Central memory CD8-positive, alpha-beta T cell (primary cell): ENCODE results near the gene CNOT3.

Experiments
- ATAC-seq: fragments of 150-1000 bp; cut with Tn5 transposase; replicated peaks from 2 replicates; pipeline ENCODE4 v1.10.0; 2022; ENCODE audit warnings: mild to moderate bottlenecking, moderate FRiP score, moderate number of reproducible peaks; ENCODE audit not compliant: poor library complexity, severe bottlenecking; ENCODE audit errors: extremely low read depth
- DNase-seq, 2 donors: peaks; one replicate each; pipeline ENCODE4 v3.0.0; 2021; ENCODE audit warnings: low spot score in 2 of 2
- H3K27ac Mint-ChIP-seq: one replicate; pipeline ENCODE4 v1.8.0; 2022; ENCODE audit warnings: low read depth, mild to moderate bottlenecking, moderate library complexity, mixed read lengths
- H3K27me3 Mint-ChIP-seq: one replicate; pipeline ENCODE4 v1.8.0; 2022; ENCODE audit warnings: mixed read lengths
- H3K36me3 Mint-ChIP-seq: one replicate; pipeline ENCODE4 v1.8.0; 2022; ENCODE audit warnings: mild to moderate bottlenecking, moderate library complexity, mixed read lengths; ENCODE audit not compliant: insufficient read depth
- H3K4me1 Mint-ChIP-seq: one replicate; pipeline ENCODE4 v1.8.0; 2022; ENCODE audit warnings: mixed read lengths
- H3K4me3 Mint-ChIP-seq: one replicate; pipeline ENCODE4 v1.8.0; 2022; ENCODE audit warnings: mild to moderate bottlenecking, moderate library complexity, mixed read lengths
- H3K9me3 Mint-ChIP-seq: one replicate; pipeline ENCODE4 v1.8.0; 2022; ENCODE audit warnings: mixed read lengths

Gene CNOT3

GRCh38 chr19:54128796-54129616 lies 8.6 kb upstream of the CNOT3 start:
- Mint-ChIP-seq H3K9me3 (no peaks in the 10 kb centered on the region), H3K36me3 (peaks cover 15% of the 10 kb centered on the region), H3K27ac (no peak overlapping the region), H3K27me3 (no peaks in the 10 kb centered on the region), H3K4me1 (no peaks in the 10 kb centered on the region), H3K4me3 (no peak overlapping the region)
- ATAC-seq, result no peak
- DNase-seq, result no peak

- Mint-ChIP-seq H3K9me3 (no peaks in the 10 kb centered on the region), H3K36me3 (peaks cover 16% of the 10 kb centered on the region), H3K4me3 (no peak overlapping the region), H3K4me1 (peaks cover 5% of the 10 kb centered on the region), H3K27me3 (no peaks in the 10 kb centered on the region), H3K27ac (no peak overlapping the region)
- DNase-seq (no peak), ATAC-seq (no peak)
Observed at GRCh38 chr19:54129617-54129996, 8.0 kb upstream of the CNOT3 start.

GRCh38 chr19:54133312-54133956 lies 4.1 kb upstream of the CNOT3 start:
- Mint-ChIP-seq H3K9me3 (no peaks in the 10 kb centered on the region), H3K27me3 (no peaks in the 10 kb centered on the region), H3K27ac (no peak overlapping the region), H3K4me3 (no peak overlapping the region), H3K36me3 (peaks cover 22% of the 10 kb centered on the region), H3K4me1 (peaks cover 17% of the 10 kb centered on the region)
- DNase-seq, result no peak
- ATAC-seq, result no peak

GRCh38 chr19:54133957-54134590 lies 3.5 kb upstream of the CNOT3 start:
- peaks cover 26% of the 10 kb centered on the region for H3K36me3 Mint-ChIP-seq
- DNase-seq (no peak), ATAC-seq (no peak)
- H3K9me3 Mint-ChIP-seq, result no peaks in the 10 kb centered on the region
- H3K4me1 Mint-ChIP-seq, result peaks cover 23% of the 10 kb centered on the region
- H3K27ac Mint-ChIP-seq, result peak overlapping the region; percentile 89
- no peaks in the 10 kb centered on the region for H3K27me3 Mint-ChIP-seq
- H3K4me3 Mint-ChIP-seq, result no peak overlapping the region

- H3K36me3 Mint-ChIP-seq, result peaks cover 26% of the 10 kb centered on the region
- ATAC-seq (no peak), DNase-seq (no peak)
- no peaks in the 10 kb centered on the region for H3K9me3 Mint-ChIP-seq
- H3K27ac Mint-ChIP-seq, result peak overlapping the region; percentile 77
- H3K27me3 Mint-ChIP-seq, result no peaks in the 10 kb centered on the region
- H3K4me3 Mint-ChIP-seq, result peak overlapping the region; percentile 94
- H3K4me1 Mint-ChIP-seq, result peaks cover 41% of the 10 kb centered on the region
Observed at GRCh38 chr19:54136086-54136863, 1.3 kb upstream of the CNOT3 start.

- Mint-ChIP-seq H3K4me1 (peaks cover 49% of the 10 kb centered on the region), H3K36me3 (peaks cover 29% of the 10 kb centered on the region), H3K4me3 (peak overlapping the region; percentile 94), H3K27me3 (no peaks in the 10 kb centered on the region), H3K27ac (peak overlapping the region; percentile 77), H3K9me3 (no peaks in the 10 kb centered on the region)
- DNase-seq (peak; percentile 95 to 100), ATAC-seq (peak; percentile 84)
Observed at GRCh38 chr19:54136864-54137698, 481 bp upstream of the CNOT3 start.

GRCh38 chr19:54138489-54139256 lies 1.1 kb downstream of the CNOT3 start:
- Mint-ChIP-seq H3K36me3 (peaks cover 33% of the 10 kb centered on the region), H3K9me3 (no peaks in the 10 kb centered on the region), H3K4me3 (peak overlapping the region; percentile 94), H3K4me1 (peaks cover 55% of the 10 kb centered on the region), H3K27me3 (no peaks in the 10 kb centered on the region), H3K27ac (peak overlapping the region; percentile 97)
- ATAC-seq, result no peak
- no peak for DNase-seq

GRCh38 chr19:54141356-54141755 lies 3.8 kb downstream of the CNOT3 start:
- Mint-ChIP-seq H3K36me3 (peaks cover 42% of the 10 kb centered on the region), H3K27ac (no peak overlapping the region), H3K9me3 (no peaks in the 10 kb centered on the region), H3K4me1 (peaks cover 51% of the 10 kb centered on the region), H3K27me3 (no peaks in the 10 kb centered on the region), H3K4me3 (no peak overlapping the region)
- ATAC-seq, result no peak
- no peak for DNase-seq

GRCh38 chr19:54142166-54142780 lies 4.7 kb downstream of the CNOT3 start:
- ATAC-seq (no peak), DNase-seq (no peak)
- no peak overlapping the region for H3K27ac Mint-ChIP-seq
- H3K4me3 Mint-ChIP-seq, result no peak overlapping the region
- no peaks in the 10 kb centered on the region for H3K9me3 Mint-ChIP-seq
- H3K36me3 Mint-ChIP-seq, result peaks cover 39% of the 10 kb centered on the region
- H3K4me1 Mint-ChIP-seq, result peaks cover 46% of the 10 kb centered on the region
- H3K27me3 Mint-ChIP-seq, result no peaks in the 10 kb centered on the region

- no peak for ATAC-seq
- Mint-ChIP-seq H3K4me1 (peaks cover 29% of the 10 kb centered on the region), H3K27ac (no peak overlapping the region), H3K4me3 (no peak overlapping the region), H3K27me3 (no peaks in the 10 kb centered on the region), H3K9me3 (no peaks in the 10 kb centered on the region), H3K36me3 (peaks cover 37% of the 10 kb centered on the region)
- no peak for DNase-seq
Observed at GRCh38 chr19:54145541-54146158, 8.1 kb downstream of the CNOT3 start.

- Mint-ChIP-seq H3K4me1 (peaks cover 18% of the 10 kb centered on the region), H3K27ac (no peak overlapping the region), H3K27me3 (no peaks in the 10 kb centered on the region), H3K4me3 (no peak overlapping the region), H3K36me3 (peaks cover 38% of the 10 kb centered on the region), H3K9me3 (no peaks in the 10 kb centered on the region)
- DNase-seq, result no peak
- no peak for ATAC-seq
Observed at GRCh38 chr19:54147676-54148075, 10.1 kb downstream of the CNOT3 start.
